ENCODE results near the gene THAP8.

Gene THAP8

GRCh38 chr19:36084231-36085009 lies 30.3 kb upstream of the THAP8 start:
- H3K4me3 ChIP-seq (ENCODE audit: control insufficient read depth, low read depth, low read length) = no peak overlapping the region
- DNase-seq (ENCODE audit: low read depth) = no peak
- TF ChIP-seq CTCF (IDR thresholded peaks at IDR 0.05; ENCODE audit: control insufficient read depth, insufficient read depth, low read depth, low read length, missing control alignments) = no peak

GRCh38 chr19:36082916-36083315 lies 28.8 kb upstream of the THAP8 start:
- DNase-seq (ENCODE audit: low read depth) = no peak
- H3K4me3 ChIP-seq (ENCODE audit: control insufficient read depth, low read depth, low read length) = no peak overlapping the region
- no peak for TF ChIP-seq CTCF (IDR thresholded peaks at IDR 0.05; ENCODE audit: control insufficient read depth, insufficient read depth, low read depth, low read length, missing control alignments)

- H3K4me3 ChIP-seq (ENCODE audit: control insufficient read depth, low read depth, low read length) = no peak overlapping the region
- no peak for DNase-seq (ENCODE audit: low read depth)
- TF ChIP-seq CTCF (IDR thresholded peaks at IDR 0.05; ENCODE audit: control insufficient read depth, insufficient read depth, low read depth, low read length, missing control alignments) = no peak
Measured at GRCh38 chr19:36081894-36082293, 27.8 kb upstream of the THAP8 start.

GRCh38 chr19:36081385-36081784 lies 27.3 kb upstream of the THAP8 start:
- no peak overlapping the region for H3K4me3 ChIP-seq (ENCODE audit: control insufficient read depth, low read depth, low read length)
- no peak for DNase-seq (ENCODE audit: low read depth)
- TF ChIP-seq CTCF (IDR thresholded peaks at IDR 0.05; ENCODE audit: control insufficient read depth, insufficient read depth, low read depth, low read length, missing control alignments) = no peak

GRCh38 chr19:36079389-36079945 lies 25.4 kb upstream of the THAP8 start:
- no peak overlapping the region for H3K4me3 ChIP-seq (ENCODE audit: control insufficient read depth, low read depth, low read length)
- TF ChIP-seq CTCF (IDR thresholded peaks at IDR 0.05; ENCODE audit: control insufficient read depth, insufficient read depth, low read depth, low read length, missing control alignments) = no peak
- DNase-seq (ENCODE audit: low read depth) = no peak

GRCh38 chr19:36073121-36073876 lies 19.2 kb upstream of the THAP8 start:
- no peak for TF ChIP-seq CTCF (IDR thresholded peaks at IDR 0.05; ENCODE audit: control insufficient read depth, insufficient read depth, low read depth, low read length, missing control alignments)
- no peak overlapping the region for H3K4me3 ChIP-seq (ENCODE audit: control insufficient read depth, low read depth, low read length)
- no peak for DNase-seq (ENCODE audit: low read depth)
